Stimulated activated CD4-positive, alpha-beta T cell treated with anti-CD3 and anti-CD28 coated beads, Interleukin-2, amount 100 ng/mL, for 4 hours (primary cell): Measurements from ENCODE around the gene BHMT.

ENCODE experiments used
- DNase-seq: peaks from one replicate; pipeline ENCODE4 v3.0.0-alpha.2; 2020; ENCODE audit warnings: low read depth

BHMT gene, protein sequence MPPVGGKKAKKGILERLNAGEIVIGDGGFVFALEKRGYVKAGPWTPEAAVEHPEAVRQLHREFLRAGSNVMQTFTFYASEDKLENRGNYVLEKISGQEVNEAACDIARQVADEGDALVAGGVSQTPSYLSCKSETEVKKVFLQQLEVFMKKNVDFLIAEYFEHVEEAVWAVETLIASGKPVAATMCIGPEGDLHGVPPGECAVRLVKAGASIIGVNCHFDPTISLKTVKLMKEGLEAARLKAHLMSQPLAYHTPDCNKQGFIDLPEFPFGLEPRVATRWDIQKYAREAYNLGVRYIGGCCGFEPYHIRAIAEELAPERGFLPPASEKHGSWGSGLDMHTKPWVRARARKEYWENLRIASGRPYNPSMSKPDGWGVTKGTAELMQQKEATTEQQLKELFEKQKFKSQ

DNA sequence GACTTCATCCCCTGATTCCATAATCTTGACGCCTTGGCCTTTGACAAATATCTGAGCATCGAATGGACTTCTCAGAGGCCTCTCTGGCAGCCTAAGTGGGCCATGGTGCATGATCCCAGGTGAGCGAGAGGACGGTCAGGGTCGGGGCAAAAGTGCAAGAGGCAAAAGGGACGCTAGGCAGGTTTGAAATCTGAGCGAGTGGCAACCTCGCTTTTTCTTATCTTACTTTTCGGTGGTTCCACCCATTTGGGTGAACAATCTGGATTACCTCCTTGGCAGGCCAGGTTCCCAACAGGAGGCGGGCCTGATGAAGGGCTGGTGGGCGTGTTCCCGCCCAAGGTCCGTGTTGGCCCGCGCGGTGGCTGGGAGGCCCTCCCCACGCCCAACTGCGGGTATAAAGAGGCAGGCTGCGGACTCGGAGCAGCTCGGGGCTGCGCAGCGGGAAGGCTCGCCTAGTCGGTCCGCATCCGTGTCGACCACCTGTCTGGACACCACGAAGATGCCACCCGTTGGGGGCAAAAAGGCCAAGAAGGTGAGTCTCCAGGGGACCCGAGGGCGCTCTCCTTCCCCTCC is at the start of gene BHMT:
Gene BHMT, plus strand, starts transcription at position 423 of the 573 bp plus-strand sequence. Its CDS starts 77 bp downstream, at position 500.
- no peak for DNase-seq

DNA sequence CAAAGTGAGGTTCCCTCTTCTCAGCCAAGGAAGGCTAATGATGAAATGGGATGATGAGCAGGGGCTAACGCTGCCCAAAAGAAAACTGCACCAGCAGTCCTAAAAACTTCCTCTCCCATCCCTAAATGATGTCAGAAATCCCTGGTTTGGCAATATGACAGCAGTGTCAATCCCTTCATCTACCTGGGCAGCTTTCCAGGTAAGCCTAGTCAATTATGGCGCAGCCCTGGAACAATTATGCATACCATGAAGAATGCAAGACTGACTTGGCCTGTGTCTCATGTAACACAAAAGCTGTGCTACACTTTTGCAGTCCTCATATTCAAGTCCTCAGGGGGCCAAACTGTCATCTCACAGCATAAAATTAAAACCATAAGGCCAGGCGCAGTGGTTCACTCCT is 49.2 kb upstream of the BHMT start:
- no peak for DNase-seq

DNA sequence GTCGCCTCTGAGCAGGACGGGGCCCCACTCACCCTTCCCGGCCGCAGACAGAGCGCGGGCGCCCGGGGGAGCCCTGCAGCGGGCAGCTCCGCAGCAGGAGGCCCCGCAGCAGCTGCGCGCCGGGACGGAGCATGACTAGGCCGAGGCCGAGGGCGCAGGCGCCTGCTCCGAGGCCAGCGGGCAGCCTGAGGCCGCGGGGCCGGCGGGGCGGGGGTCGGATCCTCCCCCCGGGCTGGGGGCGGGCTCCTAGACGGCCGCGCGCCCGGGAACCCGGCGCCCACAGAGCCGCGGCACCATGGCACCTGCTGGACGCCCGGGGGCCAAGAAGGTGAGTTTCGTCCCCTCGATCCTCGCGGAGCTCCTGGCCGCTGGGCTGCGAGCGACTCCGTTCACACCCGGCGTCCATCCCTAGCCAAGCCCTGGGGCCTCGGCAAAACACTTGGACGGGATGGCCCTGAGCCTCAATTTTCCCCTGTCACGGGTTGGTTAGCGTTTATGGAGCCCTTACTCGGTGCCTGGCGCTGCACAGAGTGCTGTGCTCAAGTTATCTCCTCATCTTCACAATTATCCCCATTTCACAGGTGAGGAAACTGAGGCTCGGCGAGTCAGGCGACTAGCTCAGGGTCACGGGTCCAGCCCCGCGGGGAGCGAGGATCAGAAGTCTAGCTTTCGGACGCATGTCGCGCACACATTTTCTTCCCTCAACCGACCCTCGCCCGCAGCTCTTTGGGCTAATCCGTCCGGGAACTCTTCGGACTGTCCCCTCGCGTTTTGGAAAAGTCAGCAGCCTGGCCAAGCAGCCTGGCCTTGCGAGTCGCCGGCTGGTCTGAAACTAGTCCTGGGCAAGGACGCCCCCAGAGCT is 41.9 kb upstream of the BHMT start, which contains the start of the genes BHMT2 and DMGDH:
Gene BHMT2, plus strand, starts transcription at position 280 of the 862 bp plus-strand sequence. Its CDS starts 16 bp downstream, at position 296.
Gene DMGDH, minus strand, starts transcription at position 187 of the 862 bp plus-strand sequence. Its CDS starts 54 bp downstream, at position 133.
- no peak for DNase-seq

DNA sequence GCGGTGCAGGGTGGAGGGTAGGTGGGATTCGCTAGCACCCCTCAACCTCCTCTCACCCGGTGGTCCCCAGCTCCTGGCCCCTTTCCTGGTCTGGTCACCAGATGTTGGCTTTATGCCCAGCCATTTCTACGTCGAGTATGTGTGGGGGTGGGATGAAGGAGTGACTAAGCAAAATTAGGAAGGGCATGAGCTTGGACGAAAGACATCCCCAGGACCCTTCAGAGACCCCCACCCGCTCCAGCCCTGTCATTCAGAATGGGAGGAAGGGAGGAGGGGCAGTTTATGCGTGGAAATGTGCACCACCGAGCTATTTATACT is 41.3 kb upstream of the BHMT start:
- no peak for DNase-seq

DNA sequence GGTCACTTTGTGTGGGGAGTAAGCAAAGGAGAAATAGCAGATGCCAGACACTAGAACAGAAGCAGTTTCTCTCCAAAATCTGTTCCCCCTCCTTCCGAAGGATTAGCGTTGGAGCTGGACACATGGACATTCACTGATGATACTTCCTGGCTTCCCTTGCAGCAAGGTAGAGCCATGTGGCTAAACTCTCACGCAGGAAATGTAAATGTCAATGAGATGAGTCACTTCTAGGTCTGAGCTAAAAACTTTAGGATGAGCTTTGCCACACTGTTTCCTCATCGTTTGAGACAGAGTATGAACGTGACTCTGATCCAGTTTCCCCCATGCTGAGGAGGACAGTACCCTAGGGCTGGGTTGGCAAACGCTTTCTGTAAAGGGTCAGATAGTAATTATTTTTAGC is 37.0 kb upstream of the BHMT start:
- no peak for DNase-seq

DNA sequence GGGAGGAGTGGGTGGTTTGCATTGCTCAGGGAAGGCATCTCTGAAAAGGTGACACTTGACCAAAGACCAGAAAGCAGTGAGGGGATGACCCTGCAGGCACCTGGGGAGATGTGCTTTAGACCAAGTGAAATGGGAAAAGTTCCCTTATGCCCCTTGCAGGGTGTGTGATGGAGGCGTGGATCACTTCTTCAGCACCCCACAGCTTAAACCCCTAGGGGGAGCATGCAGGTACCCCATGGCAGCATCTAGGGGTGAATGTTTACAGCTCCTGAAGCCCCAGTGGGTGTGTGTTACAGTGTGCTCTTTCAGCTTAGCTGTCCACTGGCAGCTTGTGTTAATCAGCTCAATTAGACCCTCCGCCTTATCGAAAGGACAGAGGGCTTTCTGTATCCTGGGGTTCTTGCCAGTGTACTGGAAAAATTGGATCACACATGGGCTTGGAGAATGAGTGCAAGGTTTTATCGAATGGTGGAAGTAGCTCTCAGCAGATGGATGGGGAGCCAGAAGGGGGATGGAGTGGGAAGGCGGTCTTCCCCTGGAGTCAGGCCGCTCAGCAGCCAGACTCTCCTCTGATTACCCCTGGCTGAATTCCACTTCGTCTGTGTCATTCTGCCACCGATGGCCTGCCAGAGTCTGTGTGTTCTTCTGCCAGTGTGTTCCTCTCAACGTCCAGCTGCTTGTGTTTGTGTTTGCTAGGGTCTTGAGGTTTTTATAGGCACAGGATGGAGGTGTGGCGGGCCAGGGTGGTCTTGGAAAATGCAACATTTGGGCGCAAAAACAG is 35.8 kb upstream of the BHMT start:
- no peak for DNase-seq

DNA sequence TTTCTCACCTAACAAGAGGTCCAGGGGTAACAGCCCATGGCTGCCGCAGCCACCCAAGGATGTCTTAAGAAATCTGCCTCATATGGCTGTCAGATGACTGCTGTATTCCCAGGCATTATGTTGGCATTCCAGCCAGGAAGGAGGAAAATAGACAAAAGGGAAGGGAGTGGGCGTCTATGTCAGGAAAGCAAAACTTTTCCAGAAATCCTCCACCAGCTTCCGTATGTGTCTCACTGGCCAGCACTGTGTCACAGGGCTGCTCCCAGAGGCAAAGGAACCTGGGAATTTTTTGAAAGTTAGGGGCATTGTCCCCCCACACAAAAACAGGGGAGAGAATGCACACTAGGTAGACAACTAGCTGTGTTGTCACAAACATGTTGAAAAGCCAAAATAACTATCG is 34.8 kb upstream of the BHMT start:
- no peak for DNase-seq

DNA sequence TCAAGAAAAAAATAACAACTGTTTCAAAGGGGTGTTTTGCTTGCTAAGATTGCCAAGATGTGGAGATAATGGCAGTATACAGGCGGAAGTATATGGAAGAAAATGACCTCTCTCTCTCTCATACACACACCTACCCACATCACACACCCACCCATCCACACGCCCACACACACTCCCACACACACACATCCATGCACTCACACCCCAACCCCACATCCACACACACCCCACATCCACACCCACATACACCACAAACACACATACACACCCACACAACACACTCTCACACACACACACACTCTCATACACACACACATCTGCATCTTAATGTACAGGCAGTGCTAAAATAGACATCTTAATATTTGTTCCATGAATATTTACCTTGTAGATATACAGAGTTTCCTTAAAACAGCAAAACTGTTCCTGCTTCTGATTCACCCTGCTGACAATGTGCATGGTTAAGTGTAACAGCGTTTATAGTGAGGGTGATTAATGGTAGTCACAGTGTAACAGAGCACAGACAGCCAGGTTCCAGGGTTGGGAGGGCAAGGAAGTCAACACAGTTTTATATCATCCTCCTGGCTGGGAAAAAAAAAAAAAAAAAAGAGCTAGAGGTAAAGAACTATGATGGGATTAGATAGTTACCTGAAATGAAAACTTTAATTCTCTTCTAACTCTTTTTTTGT is 33.8 kb upstream of the BHMT start:
- DNase-seq, result peak; percentile 5

DNA sequence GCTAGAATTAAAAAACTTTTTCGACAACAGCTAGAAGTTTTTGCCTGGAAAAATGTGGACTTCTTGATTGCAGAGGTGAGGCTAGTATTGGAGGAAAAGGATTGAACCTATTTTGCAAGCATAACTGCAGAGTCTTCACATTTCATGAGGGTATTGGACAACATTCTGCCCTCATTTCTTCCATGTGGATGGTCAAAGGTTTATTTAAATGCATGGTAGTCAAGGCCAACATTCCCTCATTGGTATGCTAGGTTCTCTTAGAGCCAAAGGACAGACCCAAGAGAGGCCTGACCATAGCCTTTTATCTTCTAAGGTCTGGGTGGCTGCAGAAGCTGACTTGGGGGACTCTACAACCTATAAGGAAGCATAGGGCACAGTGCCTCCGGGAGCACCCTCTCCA is 30.8 kb upstream of the BHMT start:
- DNase-seq, result no peak

DNA sequence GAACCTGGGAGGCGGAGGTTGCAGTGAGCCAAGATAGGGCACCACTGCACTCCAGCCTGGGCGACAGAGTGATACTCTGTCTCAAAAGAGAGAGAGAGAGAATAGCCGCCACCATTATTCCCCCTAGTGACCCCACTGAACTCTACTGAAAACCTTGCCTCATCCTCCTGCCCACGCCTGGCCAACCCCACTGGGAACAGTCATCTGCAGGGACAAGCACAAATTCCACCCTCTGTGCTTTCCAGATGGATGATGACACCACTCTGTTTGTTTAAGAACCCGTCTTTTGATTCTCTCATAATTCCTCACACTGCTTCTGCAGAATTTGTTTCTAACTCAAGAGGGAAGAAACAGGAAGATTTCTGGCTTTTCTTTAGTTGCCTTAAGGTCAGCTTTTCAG is 29.8 kb upstream of the BHMT start:
- DNase-seq, result no peak

DNA sequence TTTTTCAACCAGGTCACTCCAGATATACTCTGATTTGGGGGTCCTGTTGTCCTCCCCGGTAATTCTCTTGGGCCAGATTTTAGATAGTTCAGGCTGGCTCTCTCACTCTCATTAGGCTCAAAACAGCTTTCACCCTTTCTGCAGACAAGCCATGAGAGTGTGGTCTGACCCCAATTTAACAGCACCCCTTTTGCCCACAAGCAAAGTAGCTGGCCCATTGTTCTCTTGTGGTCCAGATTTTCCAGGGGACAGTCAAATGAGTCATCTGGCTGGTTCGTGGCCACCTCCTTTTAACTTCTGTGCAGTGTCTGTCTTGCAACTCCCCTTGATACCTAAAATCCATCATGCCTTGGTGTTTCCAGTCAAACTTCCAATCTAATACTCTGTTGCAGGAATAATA is 25.5 kb upstream of the BHMT start:
- no peak for DNase-seq

DNA sequence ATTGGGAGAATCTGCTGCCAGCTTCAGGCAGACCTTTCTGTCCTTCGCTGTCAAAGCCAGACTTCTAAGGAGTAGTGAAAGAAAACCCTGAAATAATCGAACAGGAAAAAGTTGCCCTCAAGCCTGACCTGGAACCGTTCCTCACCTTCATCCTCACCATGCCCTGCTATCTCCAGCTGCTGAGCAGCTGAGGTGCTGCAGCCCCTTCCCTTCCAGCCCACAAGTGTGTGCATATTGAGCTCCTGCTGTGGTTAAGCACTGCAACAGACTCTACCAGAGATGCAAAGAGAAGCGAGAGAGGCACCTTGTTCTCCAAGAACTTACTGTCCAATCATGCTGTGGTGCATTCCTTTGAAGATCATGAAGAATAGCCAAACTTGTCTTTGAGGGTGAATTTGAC is 23.1 kb upstream of the BHMT start:
- DNase-seq, result no peak

DNA sequence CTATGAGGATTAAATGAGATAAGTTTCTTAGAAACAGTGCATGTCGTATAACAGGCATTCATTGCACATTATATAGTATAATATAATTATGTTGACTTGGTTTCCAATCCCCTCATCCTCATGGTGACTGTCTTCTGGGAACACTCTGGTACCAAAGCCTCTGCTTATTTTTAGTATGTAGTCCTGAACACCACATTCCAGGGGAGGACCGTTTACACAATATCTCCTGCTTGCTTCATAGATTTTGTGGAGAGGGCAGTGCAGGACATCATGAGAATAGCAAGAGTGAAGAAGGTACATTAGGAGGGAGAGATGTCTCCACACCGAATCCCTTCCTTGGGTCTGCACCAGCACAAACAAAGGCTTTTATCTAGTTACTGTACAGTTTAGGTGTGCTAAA is 20.5 kb upstream of the BHMT start:
- DNase-seq, result no peak

DNA sequence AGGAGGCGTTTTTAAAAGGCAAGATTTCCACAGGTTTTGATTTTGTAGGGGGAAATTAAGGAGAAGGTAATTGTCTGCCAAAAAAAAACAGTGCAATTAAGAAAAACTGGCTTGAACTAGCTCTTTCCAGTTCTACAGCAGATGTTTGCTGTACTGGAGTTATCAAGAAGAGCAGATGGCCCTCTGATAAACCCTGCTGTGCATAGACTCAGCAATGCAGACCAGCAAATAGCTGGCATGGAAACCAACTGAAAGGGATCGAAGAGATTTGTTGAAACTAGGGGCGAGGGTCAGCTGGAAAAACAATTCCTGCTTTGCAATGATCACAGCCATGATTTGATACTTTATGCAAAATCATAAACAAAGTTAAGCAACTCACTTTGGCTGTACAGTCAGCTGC is 17.8 kb upstream of the BHMT start:
- DNase-seq, result no peak

DNA sequence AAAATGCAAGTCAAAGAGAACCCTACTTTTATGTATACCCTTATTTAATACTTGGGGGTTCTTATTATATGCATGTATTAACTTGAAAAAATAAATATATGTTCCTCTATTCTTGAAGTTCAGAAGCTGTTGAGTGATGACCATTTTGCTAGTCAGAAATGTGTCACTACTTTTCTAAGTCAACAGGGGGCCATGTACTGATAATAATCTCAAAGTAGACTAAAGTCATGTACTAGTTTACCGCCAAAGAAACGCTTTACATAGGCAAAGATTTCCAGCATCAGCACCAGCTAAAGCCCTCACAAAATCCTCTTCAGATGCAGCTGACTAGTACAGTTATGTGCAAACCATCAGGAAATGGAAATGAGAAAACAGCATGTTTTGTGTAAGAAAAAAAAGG is 5.7 kb upstream of the BHMT start:
- no peak for DNase-seq

DNA sequence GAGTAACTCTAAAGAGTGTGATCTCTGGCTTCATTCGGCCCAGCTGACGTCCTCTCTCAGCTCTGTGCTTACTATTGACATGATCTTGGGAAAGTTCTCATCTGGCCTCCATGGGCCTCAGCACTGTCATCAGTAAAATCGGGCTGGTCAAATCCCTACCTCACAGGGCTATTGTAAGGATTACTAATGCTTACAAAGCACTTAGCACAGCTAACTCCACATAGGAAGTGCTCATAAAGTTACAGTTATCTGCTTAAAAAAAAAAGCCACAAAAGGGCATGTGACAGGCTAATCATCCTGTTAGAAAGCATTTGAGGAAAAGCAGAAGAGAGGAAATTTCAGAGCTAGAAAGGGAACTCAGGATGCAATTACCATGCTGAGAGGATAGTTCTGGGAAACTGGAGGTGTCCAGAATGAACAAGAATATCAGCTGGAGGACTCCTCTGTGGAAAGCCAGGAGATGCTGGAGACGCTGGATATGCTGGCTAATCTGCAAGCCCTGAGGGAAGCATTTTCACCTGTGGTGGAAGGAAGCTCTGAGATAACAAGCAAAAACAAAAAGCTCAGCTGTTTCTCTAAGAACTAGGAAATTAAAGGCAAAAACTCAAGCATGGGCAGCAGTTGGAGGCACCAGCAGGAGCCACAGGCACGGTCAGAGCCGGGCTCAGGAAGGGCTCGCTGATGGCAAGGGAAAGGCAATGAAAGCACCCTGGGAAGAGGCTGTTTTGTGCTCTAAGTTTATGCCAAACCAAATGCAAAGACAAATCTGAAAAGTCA is 4.4 kb upstream of the BHMT start:
- no peak for DNase-seq

DNA sequence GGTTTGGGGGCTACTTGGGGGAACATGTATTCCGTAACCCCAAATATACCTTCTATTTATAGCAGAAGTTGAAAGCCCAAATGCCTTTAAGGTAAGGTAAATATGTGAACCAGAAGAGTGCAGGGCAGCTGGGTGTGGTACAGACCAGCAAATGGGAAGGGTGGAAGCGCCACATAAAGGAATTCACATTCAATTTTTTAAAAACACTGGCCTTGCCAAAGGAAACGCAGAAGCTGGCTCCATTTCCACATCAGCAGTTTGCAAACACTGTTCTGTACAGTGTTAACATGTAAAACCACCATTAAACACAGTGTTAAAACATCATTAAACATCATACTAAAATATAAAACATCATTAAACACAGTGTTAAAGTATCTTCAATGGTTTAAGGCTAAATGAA is 3.5 kb upstream of the BHMT start:
- DNase-seq, result no peak

DNA sequence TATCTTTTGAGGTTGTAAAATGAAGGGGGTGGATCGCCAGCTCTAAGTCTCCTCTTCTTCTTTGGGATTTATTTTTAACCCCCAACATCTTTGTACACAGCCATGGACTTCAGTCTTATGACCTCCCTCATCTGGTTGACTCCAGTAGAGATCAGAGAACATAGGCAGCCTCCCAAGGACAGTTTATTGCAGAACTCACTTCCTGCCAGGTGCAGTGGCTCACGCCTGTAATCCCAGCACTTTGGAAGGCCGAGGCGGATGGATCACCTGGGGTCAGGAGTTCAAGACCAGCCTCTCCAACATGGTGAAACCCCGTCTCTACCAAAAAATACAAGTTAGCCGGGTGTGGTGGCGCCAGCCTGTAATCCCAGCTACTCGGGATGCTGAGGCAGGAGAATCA is 2.8 kb upstream of the BHMT start:
- DNase-seq, result no peak

DNA sequence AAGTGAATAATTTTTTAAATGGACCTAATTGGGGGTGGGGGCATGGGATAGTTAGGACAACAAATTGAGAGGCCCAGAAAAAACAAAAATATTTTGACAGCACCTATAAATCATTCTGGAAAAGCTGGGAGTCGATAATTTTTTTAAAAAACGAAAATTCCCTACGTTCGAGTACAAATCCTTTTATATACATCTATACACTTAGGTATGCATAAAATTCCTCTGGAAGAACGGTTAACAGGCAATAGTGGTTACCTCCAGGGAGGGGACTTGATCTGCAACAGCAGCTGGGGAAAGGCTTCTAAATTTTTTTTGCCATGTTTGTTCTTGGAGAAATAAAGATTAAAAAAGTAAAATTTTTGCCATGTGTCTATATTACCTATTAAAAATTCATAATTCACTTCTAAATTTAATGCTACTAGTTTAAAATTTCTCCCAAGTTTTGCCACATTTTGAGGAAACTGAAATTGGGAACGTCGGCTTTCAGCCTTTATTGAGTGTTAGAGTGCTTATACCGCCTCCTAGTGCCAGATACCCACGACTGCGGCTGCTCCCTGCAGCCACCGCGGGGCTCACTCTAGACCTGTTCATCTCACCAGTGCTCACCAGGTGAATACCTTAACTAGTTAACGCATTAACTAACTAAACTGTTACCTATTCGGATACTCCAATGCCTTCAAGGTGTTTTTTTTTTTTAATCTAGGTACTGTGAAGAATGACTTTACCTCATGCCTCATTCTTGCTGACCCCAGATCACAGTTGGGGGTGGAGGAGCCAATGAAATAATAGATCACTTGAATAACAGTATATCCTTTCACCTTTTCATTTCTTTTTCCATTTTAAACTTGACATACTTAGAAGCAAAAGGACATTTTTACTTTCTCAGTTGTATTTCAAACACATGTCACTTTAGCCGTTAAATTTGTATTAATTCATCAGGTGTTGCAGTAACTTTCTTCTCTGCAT is 1.8 kb upstream of the BHMT start:
- peak; percentile 3 for DNase-seq
